Gastrocnemius medialis (tissue), 4 donors: ENCODE results near the gene TBKBP1. TPM values are rescaled to one million over a fixed set of nuclear protein-coding genes. Genes with fewer than 3 reads are reported as not detected.

ENCODE experiments used
- ATAC-seq, 2 donors: fragments of 150-250 bp; one replicate each; pipeline ENCODE4 v1.9.1; 2016
- DNase-seq, 2 donors: peaks; one replicate each; pipeline ENCODE4 v3.0.0-alpha.2; 2019
- H3K27ac ChIP-seq, 4 donors: fragments of 200-600 bp; sonication (generic); 1 replicate in 1 of 4; 2 replicates in 3 of 4; pipeline ENCODE4 v1.5.1; 2016 to 2018; ENCODE audit warnings: mild to moderate bottlenecking in 2 of 4, moderate library complexity in 1 of 4
- H3K27me3 ChIP-seq, 3 donors: fragments of 200-600 bp; sonication (generic) in 2 of 3; 1 replicate in 1 of 3; 2 replicates in 2 of 3; pipeline versions ENCODE4 v1.5.1 to v1.6.0; 2016 to 2019; ENCODE audit warnings: mild to moderate bottlenecking in 1 of 3, moderate library complexity in 1 of 3
- H3K36me3 ChIP-seq, 2 donors: fragments of 200-600 bp; sonication (generic) in 1 of 2; one replicate each; pipeline ENCODE4 v1.5.1; 2017 to 2018
- H3K4me1 ChIP-seq, 2 donors: fragments of 200-600 bp; sonication (generic) in 1 of 2; one replicate each; pipeline ENCODE4 v1.5.1; 2016 to 2017; ENCODE audit warnings: mild to moderate bottlenecking in 2 of 2
- H3K4me3 ChIP-seq, 4 donors: fragments of 200-600 bp; sonication (generic) in 3 of 4; 1 replicate in 1 of 4; 2 replicates in 3 of 4; pipeline ENCODE4 v1.5.1; 2016 to 2019; ENCODE audit warnings: mild to moderate bottlenecking in 2 of 4
- H3K9me3 ChIP-seq, 3 donors: fragments of 200-600 bp; sonication (generic) in 2 of 3; 1 replicate in 1 of 3; 2 replicates in 2 of 3; pipeline ENCODE4 v1.5.1; 2016 to 2019
- CTCF ChIP-seq, 5 experiments: fragments of 450-650 bp in 3 of 5; fragments of 200-600 bp in 2 of 5; sonication (generic) in 2 of 5; IDR thresholded peaks in 4 of 5; conservative IDR thresholded peaks in 1 of 5; 1 replicate in 4 of 5; 2 replicates in 1 of 5; pipeline ENCODE4 v1.5.1; 2016 to 2019; ENCODE audit warnings: antibody characterized with exemption in 5 of 5, mild to moderate bottlenecking in 3 of 5, moderate library complexity in 3 of 5
- POLR2A ChIP-seq, 2 donors: fragments of 450-650 bp; IDR thresholded peaks; one replicate each; pipeline ENCODE4 v1.6.1; 2017; ENCODE audit warnings: antibody characterized with exemption in 2 of 2, mild to moderate bottlenecking in 2 of 2, moderate library complexity in 2 of 2
- in situ Hi-C, 4 donors: fragments of 200-750 bp; cut with MboI; loops; one replicate each; pipeline versions ENCODE4 v1.15.0 to v1.8.0; 2017; ENCODE audit warnings: low sequenced_read_pairs in 4 of 4
- intact Hi-C: fragments of 100-400 bp; cut with DNase I; formaldehyde crosslinking; loops from one replicate; pipeline ENCODE4 v1.15.1; 2023; ENCODE audit warnings: low total_unique reads
- total RNA-seq, 4 donors: library from RNA; depleted of rRNA; stranded (reverse); fragments of >200 nt; gene quantifications; one replicate each; pipeline versions ENCODE4 v1.1.0 to v1.2.3, GENCODE V29; 2016

The TBKBP1 gene
- total RNA-seq, 4 donors from 2014 or later, result 15.9 to 28.0 (median 23.0) TPM

- in situ Hi-C loops, result loop anchor here in 1 of 4 donors (25.0 kb wide), 1 partner anchor 132 kb away; no protein-coding TSS in a partner anchor
- H3K4me3 ChIP-seq, result no peak overlapping the region
- H3K9me3 ChIP-seq, result no peaks in the 10 kb centered on the region
- H3K27ac ChIP-seq, result peak overlapping the region; percentile 16 to 69 (median 27)
- H3K36me3 ChIP-seq, result peaks cover 0 to 86% of the 10 kb centered on the region in 2 donors
- peaks cover 25 to 31% of the 10 kb centered on the region in 2 donors for H3K4me1 ChIP-seq
- ATAC-seq, result no peak
- no peak for TF ChIP-seq POLR2A (IDR thresholded peaks at IDR 0.05)
- TF ChIP-seq CTCF (IDR thresholded peaks at IDR 0.05 in 4 of 5, conservative IDR thresholded peaks at IDR 0.05 in 1 of 5), result no peak
- intact Hi-C loops, result no loop called here
- H3K27me3 ChIP-seq, result no peaks in the 10 kb centered on the region
- DNase-seq, result no peak
Measured at GRCh38 chr17:47654991-47655390, 39.0 kb upstream of the TBKBP1 start.

GRCh38 chr17:47660064-47660492, 33.9 kb upstream of the TBKBP1 start:
- H3K36me3 ChIP-seq, result peaks cover 0 to 96% of the 10 kb centered on the region in 2 donors
- H3K4me1 ChIP-seq, result peaks cover 4 to 12% of the 10 kb centered on the region in 2 donors
- ATAC-seq (no peak), DNase-seq (no peak)
- peak overlapping the region in 3 of 4 donors; percentile 8 to 37 (median 20) for H3K27ac ChIP-seq
- no peak for TF ChIP-seq CTCF (IDR thresholded peaks at IDR 0.05 in 4 of 5, conservative IDR thresholded peaks at IDR 0.05 in 1 of 5)
- no peak for TF ChIP-seq POLR2A (IDR thresholded peaks at IDR 0.05)
- in situ Hi-C loops (loop anchor here in 1 of 4 donors (25.0 kb wide), 1 partner anchor 127 kb away; no protein-coding TSS in a partner anchor), intact Hi-C loops (loop anchor here (5.0 kb wide), 1 partner anchor 142 kb away; no protein-coding TSS in a partner anchor)
- H3K27me3 ChIP-seq, result no peaks in the 10 kb centered on the region
- H3K9me3 ChIP-seq, result no peaks in the 10 kb centered on the region
- no peak overlapping the region for H3K4me3 ChIP-seq

GRCh38 chr17:47663912-47664623, 29.9 kb upstream of the TBKBP1 start:
- in situ Hi-C loops, result loop anchor here in 1 of 4 donors (25.0 kb wide), 1 partner anchor 123 kb away; no protein-coding TSS in a partner anchor
- no peaks in the 10 kb centered on the region for H3K4me1 ChIP-seq
- H3K36me3 ChIP-seq, result peaks cover 2 to 95% of the 10 kb centered on the region in 2 donors
- H3K4me3 ChIP-seq, result no peak overlapping the region
- H3K27me3 ChIP-seq, result no peaks in the 10 kb centered on the region
- no peak overlapping the region for H3K27ac ChIP-seq
- DNase-seq (no peak), ATAC-seq (peak; percentile 29 to 63)
- TF ChIP-seq POLR2A (IDR thresholded peaks at IDR 0.05), result no peak
- TF ChIP-seq CTCF (IDR thresholded peaks at IDR 0.05 in 4 of 5, conservative IDR thresholded peaks at IDR 0.05 in 1 of 5), result peak; percentile 51 to 69 (median 56)
- intact Hi-C loops, result loop anchor here (2.0 to 5.0 kb wide), 2 partner anchors 31 to 138 kb away; partner anchors contain the start of gene TBKBP1
- H3K9me3 ChIP-seq, result no peaks in the 10 kb centered on the region

- no peaks in the 10 kb centered on the region for H3K9me3 ChIP-seq
- intact Hi-C loops (loop anchor here (2.0 to 5.0 kb wide), 2 partner anchors 30 to 138 kb away; partner anchors contain the start of gene TBKBP1), in situ Hi-C loops (loop anchor here in 1 of 4 donors (25.0 kb wide), 1 partner anchor 123 kb away; no protein-coding TSS in a partner anchor)
- no peak overlapping the region for H3K4me3 ChIP-seq
- peaks cover 2 to 95% of the 10 kb centered on the region in 2 donors for H3K36me3 ChIP-seq
- ATAC-seq, result no peak
- peak overlapping the region in 1 of 4 donors; percentile 57 for H3K27ac ChIP-seq
- no peak for TF ChIP-seq POLR2A (IDR thresholded peaks at IDR 0.05)
- TF ChIP-seq CTCF (IDR thresholded peaks at IDR 0.05 in 4 of 5, conservative IDR thresholded peaks at IDR 0.05 in 1 of 5), result peak in 1 of 5 experiments; percentile 8
- H3K27me3 ChIP-seq, result no peaks in the 10 kb centered on the region
- DNase-seq, result no peak
- H3K4me1 ChIP-seq, result no peaks in the 10 kb centered on the region
Measured at GRCh38 chr17:47664624-47664941, 29.4 kb upstream of the TBKBP1 start.
